Neural cell (in vitro differentiated cells): ENCODE measurements around the gene SFMBT2. TPM values are rescaled to one million over a fixed set of nuclear protein-coding genes. Genes with fewer than 3 reads are reported as not detected.

ENCODE experiments used
- H2AFZ ChIP-seq: fragments of 200-600, 300-800 bp; sonication (generic), shearing (Covaris generic); 2 replicates; pipeline ENCODE4 v1.6.0; 2014; ENCODE audit warnings: low read depth, mild to moderate bottlenecking, antibody characterized with exemption, low read length, moderate library complexity
- H3F3A ChIP-seq: fragments of 200-600 bp; shearing (Covaris generic); 2 replicates; pipeline ENCODE4 v1.6.1; 2016; ENCODE audit warnings: mild to moderate bottlenecking, moderate library complexity, mixed read lengths, antibody characterized with exemption, low read length; ENCODE audit not compliant: insufficient read depth, poor library complexity, severe bottlenecking
- H3K27ac ChIP-seq: fragments of 200-600, 300-800 bp; sonication (generic), shearing (Covaris generic); 2 replicates; pipeline ENCODE4 v1.5.1; 2014; ENCODE audit warnings: mild to moderate bottlenecking, low read length, moderate library complexity
- H3K27me3 ChIP-seq: fragments of 300-800, 200-600 bp; sonication (generic), shearing (Covaris generic); 2 replicates; pipeline ENCODE4 v1.6.0; 2014; ENCODE audit warnings: mild to moderate bottlenecking, low read depth, low read length, moderate library complexity; ENCODE audit not compliant: insufficient read depth
- H3K36me3 ChIP-seq: fragments of 300-800, 200-600 bp; sonication (generic), shearing (Covaris generic); 2 replicates; pipeline ENCODE4 v1.5.1; 2014; ENCODE audit warnings: mild to moderate bottlenecking, antibody characterized with exemption, low read length, moderate library complexity; ENCODE audit not compliant: insufficient read depth
- H3K4me2 ChIP-seq: fragments of 300-800, 200-600 bp; sonication (generic), shearing (Covaris generic); 2 replicates; pipeline ENCODE4 v1.6.0; 2014; ENCODE audit warnings: mild to moderate bottlenecking, low read length
- H3K4me3 ChIP-seq: fragments of 300-800, 200-600 bp; sonication (generic), shearing (Covaris generic); 2 replicates; pipeline ENCODE4 v1.5.1; 2014; ENCODE audit warnings: mild to moderate bottlenecking, low read length, moderate library complexity
- H3K79me2 ChIP-seq: fragments of 200-600 bp; shearing (Covaris generic); replicated peaks from 2 replicates; pipeline ENCODE4 v1.6.0; 2014; ENCODE audit warnings: mild to moderate bottlenecking, low read length, moderate library complexity; ENCODE audit not compliant: insufficient read depth
- H3K9ac ChIP-seq: fragments of 300-800, 200-600 bp; sonication (generic), shearing (Covaris generic); 2 replicates; pipeline ENCODE4 v1.6.1; 2016; ENCODE audit warnings: mild to moderate bottlenecking, low read length, mixed read lengths
- H3K9me2 ChIP-seq: fragments of 200-600 bp; shearing (Covaris generic); 2 replicates; pipeline ENCODE4 v1.6.1; 2016; ENCODE audit warnings: mild to moderate bottlenecking, low read length, mixed read lengths; ENCODE audit not compliant: insufficient read depth
- H3K9me3 ChIP-seq: fragments of 200-600, 300-800 bp; sonication (generic), shearing (Covaris generic); 2 replicates; pipeline ENCODE4 v1.6.1; 2016; ENCODE audit warnings: mild to moderate bottlenecking, mixed run types, low read length, moderate library complexity, mixed read lengths
- H4K20me1 ChIP-seq: fragments of 200-600 bp; shearing (Covaris generic); 2 replicates; pipeline ENCODE4 v1.6.1; 2016; ENCODE audit warnings: mild to moderate bottlenecking, mixed run types; ENCODE audit not compliant: insufficient read depth
- CTCF ChIP-seq: fragments of 450-650 bp; IDR thresholded peaks from 2 replicates; pipeline ENCODE4 v1.5.1; 2014; ENCODE audit warnings: antibody characterized with exemption, mild to moderate bottlenecking, moderate library complexity; ENCODE audit not compliant: poor library complexity, severe bottlenecking
- EP300 ChIP-seq: fragments of 450-650 bp; conservative IDR thresholded peaks from 2 replicates; pipeline ENCODE4 v1.6.1; 2014; ENCODE audit warnings: antibody characterized with exemption, mild to moderate bottlenecking, moderate library complexity; ENCODE audit not compliant: poor library complexity, severe bottlenecking
- EZH2 ChIP-seq: fragments of 200-600, 300-800 bp; shearing (Covaris generic), sonication (generic); IDR thresholded peaks from 2 replicates; pipeline ENCODE4 v1.6.1; 2014; ENCODE audit warnings: antibody characterized with exemption, low read length, borderline replicate concordance, mild to moderate bottlenecking; ENCODE audit not compliant: insufficient read depth, poor library complexity, severe bottlenecking
- MXI1 ChIP-seq: fragments of 450-650 bp; conservative IDR thresholded peaks from 2 replicates; pipeline ENCODE4 v1.6.1; 2014; ENCODE audit warnings: antibody characterized with exemption, mild to moderate bottlenecking; ENCODE audit not compliant: poor library complexity, severe bottlenecking
- POLR2AphosphoS5 ChIP-seq: IDR thresholded peaks from 2 replicates; pipeline ENCODE4 v1.6.1; 2012
- RAD21 ChIP-seq: fragments of 450-650 bp; conservative IDR thresholded peaks from 2 replicates; pipeline ENCODE4 v1.6.1; 2014; ENCODE audit warnings: antibody characterized with exemption, mild to moderate bottlenecking, moderate library complexity
- SMC3 ChIP-seq: fragments of 450-650 bp; conservative IDR thresholded peaks from 2 replicates; pipeline ENCODE4 v1.6.1; 2014; ENCODE audit warnings: antibody characterized with exemption, mild to moderate bottlenecking, moderate library complexity; ENCODE audit not compliant: poor library complexity
- TAF1 ChIP-seq: IDR thresholded peaks from 2 replicates; pipeline ENCODE4 v1.6.1; 2012; ENCODE audit warnings: low read depth
- polyA plus RNA-seq: library from polyadenylated mRNA; depleted of rRNA; stranded (reverse); fragments of >200 nt; gene quantifications from 2 replicates; pipeline ENCODE4 v1.2.3, GENCODE V29; 2014
- TF ChIP-seq, protein P1 (sequence below): IDR thresholded peaks from 2 replicates; pipeline ENCODE4 v1.6.1; 2012; ENCODE audit warnings: borderline replicate concordance

Gene SFMBT2
- polyA plus RNA-seq, 1 donor from 2014 or later: 1.3 TPM

DNA sequence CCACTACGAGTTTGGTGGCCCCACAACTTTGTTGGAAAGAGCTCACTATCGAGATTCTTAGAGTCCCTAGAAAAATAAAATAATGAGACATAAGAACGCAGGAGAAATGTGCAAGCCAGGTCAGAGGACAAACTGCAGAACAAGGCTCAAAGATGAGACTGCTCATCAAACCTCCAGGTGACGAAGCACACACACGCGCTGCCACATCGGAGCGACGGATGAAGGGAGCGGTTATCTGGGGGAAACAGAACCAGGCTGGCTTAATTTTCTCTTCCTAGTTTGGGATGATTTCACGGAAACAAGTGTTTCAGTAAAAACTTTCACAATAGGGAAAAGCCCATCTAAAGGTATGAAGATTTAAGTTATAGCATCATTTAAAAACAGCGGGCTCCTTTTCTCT is 231.3 kb downstream of the SFMBT2 start:
- Histone ChIP-seq H3K79me2 (no peaks in the 10 kb centered on the region), H3K9me2 (no peaks in the 10 kb centered on the region), H2AFZ (no peak overlapping the region), H3F3A (no peaks in the 10 kb centered on the region), H4K20me1 (no peaks in the 10 kb centered on the region), H3K27me3 (no peaks in the 10 kb centered on the region), H3K4me3 (no peak overlapping the region), H3K36me3 (no peaks in the 10 kb centered on the region), H3K9ac (no peak overlapping the region), H3K9me3 (no peaks in the 10 kb centered on the region), H3K4me2 (no peak overlapping the region), H3K27ac (no peak overlapping the region)
- TF ChIP-seq, protein P1, sequence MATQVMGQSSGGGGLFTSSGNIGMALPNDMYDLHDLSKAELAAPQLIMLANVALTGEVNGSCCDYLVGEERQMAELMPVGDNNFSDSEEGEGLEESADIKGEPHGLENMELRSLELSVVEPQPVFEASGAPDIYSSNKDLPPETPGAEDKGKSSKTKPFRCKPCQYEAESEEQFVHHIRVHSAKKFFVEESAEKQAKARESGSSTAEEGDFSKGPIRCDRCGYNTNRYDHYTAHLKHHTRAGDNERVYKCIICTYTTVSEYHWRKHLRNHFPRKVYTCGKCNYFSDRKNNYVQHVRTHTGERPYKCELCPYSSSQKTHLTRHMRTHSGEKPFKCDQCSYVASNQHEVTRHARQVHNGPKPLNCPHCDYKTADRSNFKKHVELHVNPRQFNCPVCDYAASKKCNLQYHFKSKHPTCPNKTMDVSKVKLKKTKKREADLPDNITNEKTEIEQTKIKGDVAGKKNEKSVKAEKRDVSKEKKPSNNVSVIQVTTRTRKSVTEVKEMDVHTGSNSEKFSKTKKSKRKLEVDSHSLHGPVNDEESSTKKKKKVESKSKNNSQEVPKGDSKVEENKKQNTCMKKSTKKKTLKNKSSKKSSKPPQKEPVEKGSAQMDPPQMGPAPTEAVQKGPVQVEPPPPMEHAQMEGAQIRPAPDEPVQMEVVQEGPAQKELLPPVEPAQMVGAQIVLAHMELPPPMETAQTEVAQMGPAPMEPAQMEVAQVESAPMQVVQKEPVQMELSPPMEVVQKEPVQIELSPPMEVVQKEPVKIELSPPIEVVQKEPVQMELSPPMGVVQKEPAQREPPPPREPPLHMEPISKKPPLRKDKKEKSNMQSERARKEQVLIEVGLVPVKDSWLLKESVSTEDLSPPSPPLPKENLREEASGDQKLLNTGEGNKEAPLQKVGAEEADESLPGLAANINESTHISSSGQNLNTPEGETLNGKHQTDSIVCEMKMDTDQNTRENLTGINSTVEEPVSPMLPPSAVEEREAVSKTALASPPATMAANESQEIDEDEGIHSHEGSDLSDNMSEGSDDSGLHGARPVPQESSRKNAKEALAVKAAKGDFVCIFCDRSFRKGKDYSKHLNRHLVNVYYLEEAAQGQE: no peak
- TF ChIP-seq EZH2: no peak
- TF ChIP-seq EP300: no peak
- TF ChIP-seq RAD21: no peak
- TF ChIP-seq SMC3: no peak
- TF ChIP-seq POLR2AphosphoS5: no peak
- TF ChIP-seq MXI1: no peak
- no peak for TF ChIP-seq TAF1
- TF ChIP-seq CTCF: no peak

GRCh38 chr10:7173948-7174347 is 236.9 kb downstream of the SFMBT2 start:
- Histone ChIP-seq H3F3A (no peaks in the 10 kb centered on the region), H3K27ac (no peak overlapping the region), H3K4me3 (no peak overlapping the region), H4K20me1 (no peaks in the 10 kb centered on the region), H3K9ac (no peak overlapping the region), H3K79me2 (no peaks in the 10 kb centered on the region), H3K27me3 (no peaks in the 10 kb centered on the region), H3K4me2 (no peak overlapping the region), H2AFZ (no peak overlapping the region), H3K9me2 (no peaks in the 10 kb centered on the region), H3K36me3 (no peaks in the 10 kb centered on the region), H3K9me3 (no peaks in the 10 kb centered on the region)
- TF ChIP-seq SMC3 (no peak), TAF1 (no peak), MXI1 (no peak), RAD21 (no peak)

DNA sequence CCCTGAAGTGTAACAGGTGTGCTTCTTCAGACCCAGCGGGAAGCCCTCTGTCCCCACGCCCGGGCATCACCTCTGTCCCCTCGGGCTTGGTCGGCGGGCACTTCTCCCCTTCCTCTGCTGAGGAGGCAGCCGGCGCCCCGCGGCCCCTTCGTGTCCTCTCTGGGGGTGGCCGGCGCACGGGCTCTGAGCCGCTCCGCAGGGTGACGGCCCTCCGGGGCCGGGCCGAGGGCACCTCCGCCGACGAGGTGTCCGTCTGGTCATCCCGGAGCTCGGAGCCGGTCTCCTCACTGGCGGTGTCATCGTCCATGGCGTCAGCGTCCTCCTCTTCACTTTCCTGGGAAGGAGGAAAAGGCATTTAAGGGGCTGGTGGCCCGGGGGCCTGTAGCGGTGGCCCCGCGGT is 239.0 kb downstream of the SFMBT2 start:
- H3K4me3 ChIP-seq: no peak overlapping the region

More for the DNA sequence above, 239.0 kb downstream of the SFMBT2 start:
- Histone ChIP-seq H3F3A (no peaks in the 10 kb centered on the region), H3K27me3 (no peaks in the 10 kb centered on the region), H3K79me2 (no peaks in the 10 kb centered on the region), H4K20me1 (no peaks in the 10 kb centered on the region), H3K9ac (no peak overlapping the region), H3K36me3 (no peaks in the 10 kb centered on the region), H3K9me2 (no peaks in the 10 kb centered on the region), H3K4me2 (no peak overlapping the region), H2AFZ (no peak overlapping the region), H3K9me3 (no peaks in the 10 kb centered on the region), H3K27ac (no peak overlapping the region)
- no peak for TF ChIP-seq TAF1
